Measurements from ENCODE around the gene SLC9A4.

Gene SLC9A4

DNA sequence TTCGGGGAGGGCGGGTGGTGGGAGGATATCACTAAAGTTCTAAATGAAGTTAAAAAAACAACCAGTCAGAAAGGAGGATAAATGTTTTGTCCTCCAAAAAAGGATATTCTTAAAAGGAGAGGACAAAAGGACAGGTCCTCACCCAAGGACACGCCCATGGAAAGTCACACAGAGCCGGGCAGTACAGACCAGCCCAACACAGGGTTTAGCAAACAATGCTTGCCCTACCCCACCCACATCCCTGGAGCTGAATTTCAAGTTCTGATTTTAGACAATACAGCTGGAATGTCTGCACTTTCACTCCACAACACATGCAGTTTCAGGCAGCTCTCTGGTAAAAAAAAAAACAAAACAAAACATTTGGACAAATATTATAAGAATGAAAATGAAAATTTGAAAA is 67.9 kb downstream of the SLC9A4 start:
- Histone ChIP-seq H3K27me3 (ENCODE audit: control insufficient read depth, low read length) (no peaks in the 10 kb centered on the region), H3K79me2 (ENCODE audit: control insufficient read depth, low read length) (no peaks in the 10 kb centered on the region), H4K20me1 (ENCODE audit: control insufficient read depth, insufficient read depth, low read depth, low read length) (no peaks in the 10 kb centered on the region), H3K4me3 (ENCODE audit: low read length) (no peak overlapping the region), H3K4me2 (ENCODE audit: low read length) (no peak overlapping the region), H3K9me3 (ENCODE audit: control insufficient read depth, insufficient read depth, low read length) (no peaks in the 10 kb centered on the region), H3F3A (ENCODE audit: control insufficient read depth, insufficient read depth) (no peaks in the 10 kb centered on the region), H3K27ac (ENCODE audit: low read depth, low read length) (no peak overlapping the region), H3K36me3 (ENCODE audit: control insufficient read depth, low read length) (no peaks in the 10 kb centered on the region), H3K9me2 (replicated peaks; ENCODE audit: control insufficient read depth, low read length) (no peaks in the 10 kb centered on the region), H3K4me1 (ENCODE audit: control insufficient read depth, low read length) (no peaks in the 10 kb centered on the region)
- TF ChIP-seq, protein P1, sequence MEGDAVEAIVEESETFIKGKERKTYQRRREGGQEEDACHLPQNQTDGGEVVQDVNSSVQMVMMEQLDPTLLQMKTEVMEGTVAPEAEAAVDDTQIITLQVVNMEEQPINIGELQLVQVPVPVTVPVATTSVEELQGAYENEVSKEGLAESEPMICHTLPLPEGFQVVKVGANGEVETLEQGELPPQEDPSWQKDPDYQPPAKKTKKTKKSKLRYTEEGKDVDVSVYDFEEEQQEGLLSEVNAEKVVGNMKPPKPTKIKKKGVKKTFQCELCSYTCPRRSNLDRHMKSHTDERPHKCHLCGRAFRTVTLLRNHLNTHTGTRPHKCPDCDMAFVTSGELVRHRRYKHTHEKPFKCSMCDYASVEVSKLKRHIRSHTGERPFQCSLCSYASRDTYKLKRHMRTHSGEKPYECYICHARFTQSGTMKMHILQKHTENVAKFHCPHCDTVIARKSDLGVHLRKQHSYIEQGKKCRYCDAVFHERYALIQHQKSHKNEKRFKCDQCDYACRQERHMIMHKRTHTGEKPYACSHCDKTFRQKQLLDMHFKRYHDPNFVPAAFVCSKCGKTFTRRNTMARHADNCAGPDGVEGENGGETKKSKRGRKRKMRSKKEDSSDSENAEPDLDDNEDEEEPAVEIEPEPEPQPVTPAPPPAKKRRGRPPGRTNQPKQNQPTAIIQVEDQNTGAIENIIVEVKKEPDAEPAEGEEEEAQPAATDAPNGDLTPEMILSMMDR (IDR thresholded peaks at IDR 0.05; ENCODE audit: low read depth, low read length, poor library complexity, severe bottlenecking), result no peak

DNA sequence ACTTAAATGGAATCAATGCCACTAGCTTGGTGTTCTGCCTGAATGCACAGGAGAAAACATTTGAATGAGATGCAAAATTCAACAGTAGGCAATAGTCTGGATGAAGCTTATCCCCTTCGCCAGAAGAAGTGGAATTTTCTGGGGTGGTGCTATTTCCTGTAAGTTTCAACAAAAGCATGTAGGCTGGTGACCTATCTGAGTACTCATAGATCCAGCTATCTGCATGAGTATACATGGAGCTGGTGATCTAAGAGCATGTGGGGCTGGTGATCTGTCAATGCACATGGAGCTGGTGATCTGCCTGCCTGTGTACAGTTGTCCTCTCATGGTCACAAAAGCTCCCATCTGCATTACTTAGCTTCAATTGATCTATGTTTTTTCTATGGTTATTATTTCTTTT is 71.2 kb downstream of the SLC9A4 start:
- no peak overlapping the region for H3K4me2 ChIP-seq (ENCODE audit: low read length)
- no peaks in the 10 kb centered on the region for H4K20me1 ChIP-seq (ENCODE audit: control insufficient read depth, insufficient read depth, low read depth, low read length)
- no peaks in the 10 kb centered on the region for H3K79me2 ChIP-seq (ENCODE audit: control insufficient read depth, low read length)
- H3K9me3 ChIP-seq (ENCODE audit: control insufficient read depth, insufficient read depth, low read length), result 0 out of 2 replicates have a peak, but pooled peaks cover 4% of the 10 kb centered on the region
- H3K27me3 ChIP-seq (ENCODE audit: control insufficient read depth, low read length), result no peaks in the 10 kb centered on the region
- H3K4me3 ChIP-seq (ENCODE audit: low read length), result no peak overlapping the region
- H3K9me2 ChIP-seq (replicated peaks; ENCODE audit: control insufficient read depth, low read length), result no peaks in the 10 kb centered on the region
- H3K4me1 ChIP-seq (ENCODE audit: control insufficient read depth, low read length), result no peaks in the 10 kb centered on the region
- TF ChIP-seq, protein P1 (IDR thresholded peaks at IDR 0.05; ENCODE audit: low read depth, low read length, poor library complexity, severe bottlenecking), result no peak
- no peak for TF ChIP-seq EZH2phosphoT487 (IDR thresholded peaks at IDR 0.05; ENCODE audit: borderline replicate concordance, low read length)
- H3K27ac ChIP-seq (ENCODE audit: low read depth, low read length), result no peak overlapping the region
- no peaks in the 10 kb centered on the region for H3K36me3 ChIP-seq (ENCODE audit: control insufficient read depth, low read length)
- no peaks in the 10 kb centered on the region for H3F3A ChIP-seq (ENCODE audit: control insufficient read depth, insufficient read depth)

DNA sequence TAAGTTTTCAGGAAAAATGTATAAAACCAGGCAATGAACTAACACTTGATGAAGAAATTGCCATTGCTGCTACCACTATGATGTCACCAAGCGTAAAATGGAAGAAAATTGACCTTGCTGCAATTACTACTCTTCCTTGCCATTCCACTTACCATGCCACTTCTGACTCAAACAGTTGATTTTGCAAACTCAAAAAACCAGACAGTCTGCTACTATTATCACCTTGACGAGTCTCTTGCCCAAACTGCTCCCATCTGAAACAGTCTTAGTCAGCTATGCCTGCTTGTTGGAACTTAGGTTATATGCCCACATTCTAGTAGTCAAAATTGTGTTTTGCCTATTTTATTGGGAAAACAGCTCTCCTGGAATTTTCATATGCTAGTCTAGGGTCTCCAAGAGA is 74.4 kb downstream of the SLC9A4 start:
- Histone ChIP-seq H3K27me3 (ENCODE audit: control insufficient read depth, low read length) (no peaks in the 10 kb centered on the region), H3K9me3 (ENCODE audit: control insufficient read depth, insufficient read depth, low read length) (0 out of 2 replicates have a peak, but pooled peaks cover 4% of the 10 kb centered on the region), H3K4me1 (ENCODE audit: control insufficient read depth, low read length) (no peaks in the 10 kb centered on the region), H3K4me3 (ENCODE audit: low read length) (no peak overlapping the region), H3F3A (ENCODE audit: control insufficient read depth, insufficient read depth) (no peaks in the 10 kb centered on the region), H4K20me1 (ENCODE audit: control insufficient read depth, insufficient read depth, low read depth, low read length) (no peaks in the 10 kb centered on the region), H3K4me2 (ENCODE audit: low read length) (no peak overlapping the region), H3K27ac (ENCODE audit: low read depth, low read length) (no peak overlapping the region), H3K79me2 (ENCODE audit: control insufficient read depth, low read length) (no peaks in the 10 kb centered on the region), H3K9me2 (replicated peaks; ENCODE audit: control insufficient read depth, low read length) (no peaks in the 10 kb centered on the region), H3K36me3 (ENCODE audit: control insufficient read depth, low read length) (no peaks in the 10 kb centered on the region)
- no peak for TF ChIP-seq EZH2phosphoT487 (IDR thresholded peaks at IDR 0.05; ENCODE audit: borderline replicate concordance, low read length)
- TF ChIP-seq, protein P1 (IDR thresholded peaks at IDR 0.05; ENCODE audit: low read depth, low read length, poor library complexity, severe bottlenecking), result no peak

DNA sequence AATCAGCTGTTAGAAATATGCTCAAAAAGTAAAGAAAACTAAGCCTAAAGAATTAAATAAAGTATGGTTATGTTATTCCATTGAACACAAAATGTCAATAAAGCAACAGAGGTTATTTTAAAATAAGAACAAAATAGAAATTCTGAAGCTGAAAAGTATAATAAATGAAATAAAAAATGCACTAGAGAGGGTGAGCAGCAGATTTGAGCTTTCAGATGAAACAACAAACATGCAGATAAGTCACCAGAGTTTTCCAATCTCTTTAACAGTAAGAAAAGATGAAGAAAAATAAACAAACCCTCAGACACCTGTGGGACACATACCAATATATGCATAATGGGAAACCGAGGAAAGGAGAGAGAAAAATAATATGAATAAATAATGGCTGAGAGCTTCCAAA is 76.0 kb downstream of the SLC9A4 start:
- no peaks in the 10 kb centered on the region for H3K27me3 ChIP-seq (ENCODE audit: control insufficient read depth, low read length)
- 0 out of 2 replicates have a peak, but pooled peaks cover 4% of the 10 kb centered on the region for H3K9me3 ChIP-seq (ENCODE audit: control insufficient read depth, insufficient read depth, low read length)
- no peaks in the 10 kb centered on the region for H3F3A ChIP-seq (ENCODE audit: control insufficient read depth, insufficient read depth)
- no peaks in the 10 kb centered on the region for H3K36me3 ChIP-seq (ENCODE audit: control insufficient read depth, low read length)
- H3K4me1 ChIP-seq (ENCODE audit: control insufficient read depth, low read length), result no peaks in the 10 kb centered on the region
- no peak overlapping the region for H3K4me2 ChIP-seq (ENCODE audit: low read length)
- H3K79me2 ChIP-seq (ENCODE audit: control insufficient read depth, low read length), result no peaks in the 10 kb centered on the region
- H3K4me3 ChIP-seq (ENCODE audit: low read length), result no peak overlapping the region
- no peak for TF ChIP-seq EZH2phosphoT487 (IDR thresholded peaks at IDR 0.05; ENCODE audit: borderline replicate concordance, low read length)
- TF ChIP-seq, protein P1 (IDR thresholded peaks at IDR 0.05; ENCODE audit: low read depth, low read length, poor library complexity, severe bottlenecking), result no peak
- no peaks in the 10 kb centered on the region for H3K9me2 ChIP-seq (replicated peaks; ENCODE audit: control insufficient read depth, low read length)
- no peaks in the 10 kb centered on the region for H4K20me1 ChIP-seq (ENCODE audit: control insufficient read depth, insufficient read depth, low read depth, low read length)
- H3K27ac ChIP-seq (ENCODE audit: low read depth, low read length), result no peak overlapping the region
